Left lobe of liver (tissue), 2 donors: Measurements from ENCODE around the gene TRIM58. TPM values are rescaled to one million over a fixed set of nuclear protein-coding genes. Genes with fewer than 3 reads are reported as not detected.

ENCODE experiments used
- ATAC-seq: fragments of 200-7000 bp; cut with Tn5 transposase; one replicate; pipeline ENCODE4 v1.9.1; 2020; ENCODE audit warnings: mild to moderate bottlenecking, moderate library complexity
- DNase-seq: peaks from one replicate; pipeline ENCODE4 v3.0.0-alpha.2; 2020; ENCODE audit warnings: low spot score
- total RNA-seq: library from RNA; stranded (reverse); gene quantifications from one replicate; pipeline ENCODE4 v1.2.1, GENCODE V29; 2021
- donor health status: DM: no; HTN: no; CAD: no; lungs with moderate emphysema.
- donor health status: DM: no; HTN: yes; CAD: no.

Gene TRIM58, protein sequence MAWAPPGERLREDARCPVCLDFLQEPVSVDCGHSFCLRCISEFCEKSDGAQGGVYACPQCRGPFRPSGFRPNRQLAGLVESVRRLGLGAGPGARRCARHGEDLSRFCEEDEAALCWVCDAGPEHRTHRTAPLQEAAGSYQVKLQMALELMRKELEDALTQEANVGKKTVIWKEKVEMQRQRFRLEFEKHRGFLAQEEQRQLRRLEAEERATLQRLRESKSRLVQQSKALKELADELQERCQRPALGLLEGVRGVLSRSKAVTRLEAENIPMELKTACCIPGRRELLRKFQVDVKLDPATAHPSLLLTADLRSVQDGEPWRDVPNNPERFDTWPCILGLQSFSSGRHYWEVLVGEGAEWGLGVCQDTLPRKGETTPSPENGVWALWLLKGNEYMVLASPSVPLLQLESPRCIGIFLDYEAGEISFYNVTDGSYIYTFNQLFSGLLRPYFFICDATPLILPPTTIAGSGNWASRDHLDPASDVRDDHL
- total RNA-seq: 0.18 TPM

GRCh38 chr1:247857069-247857984, at the start of gene TRIM58:
TSS of gene TRIM58 (plus strand) at chr1:247857187. CDS start at chr1:247857247, 60 bp downstream.
- ATAC-seq (peak; percentile 19), DNase-seq (no peak)

DNA sequence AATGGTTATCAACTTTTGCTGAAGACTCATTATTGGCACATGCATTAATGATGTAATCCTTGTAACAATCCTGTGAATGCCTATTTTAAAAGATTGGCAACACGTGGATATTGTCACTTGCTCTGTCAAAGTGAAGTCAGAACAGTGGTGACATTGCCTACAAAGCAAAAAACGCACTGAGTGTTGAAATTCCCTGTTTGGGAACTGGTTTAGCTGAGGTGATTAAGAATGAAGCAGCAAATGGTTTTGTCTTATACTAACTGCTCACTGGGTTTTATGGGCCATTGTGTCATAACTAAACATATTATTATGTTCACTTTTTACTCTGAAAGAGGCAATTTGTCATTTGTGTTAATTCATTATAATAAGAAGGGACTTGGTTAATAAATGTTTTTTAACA, 44.4 kb upstream of the TRIM58 start:
- ATAC-seq (no peak), DNase-seq (no peak)

GRCh38 chr1:247822060-247822459, 34.9 kb upstream of the TRIM58 start:
- no peak for DNase-seq
- no peak for ATAC-seq

DNA sequence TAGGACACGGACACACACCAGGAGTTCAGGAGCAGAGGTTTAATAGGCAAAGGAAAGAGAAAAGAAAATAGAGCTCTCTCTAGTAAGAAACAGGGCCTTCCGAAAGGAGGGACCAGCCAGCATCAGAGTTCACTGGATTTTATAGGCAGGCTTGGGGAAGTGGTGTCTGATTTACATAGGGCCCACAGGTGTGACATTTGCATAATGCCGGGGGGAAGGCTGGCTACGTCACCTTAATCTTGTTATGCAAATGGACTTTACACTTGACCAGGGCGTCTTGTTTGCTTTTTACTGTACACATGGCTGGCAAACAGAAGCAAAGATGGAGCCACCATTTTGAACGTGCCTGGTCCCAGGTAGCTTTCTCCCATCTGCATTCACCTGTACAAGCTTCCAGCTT, 33.0 kb upstream of the TRIM58 start, which contains the start of gene OR14A16:
OR14A16 (minus strand) TSS at position 97 of the 400 bp plus-strand sequence. CDS start 8,390 bp downstream, outside the sequence.
- DNase-seq (no peak), ATAC-seq (no peak)

GRCh38 chr1:247825362-247825761, 31.6 kb upstream of the TRIM58 start:
- ATAC-seq (no peak), DNase-seq (no peak)

DNA sequence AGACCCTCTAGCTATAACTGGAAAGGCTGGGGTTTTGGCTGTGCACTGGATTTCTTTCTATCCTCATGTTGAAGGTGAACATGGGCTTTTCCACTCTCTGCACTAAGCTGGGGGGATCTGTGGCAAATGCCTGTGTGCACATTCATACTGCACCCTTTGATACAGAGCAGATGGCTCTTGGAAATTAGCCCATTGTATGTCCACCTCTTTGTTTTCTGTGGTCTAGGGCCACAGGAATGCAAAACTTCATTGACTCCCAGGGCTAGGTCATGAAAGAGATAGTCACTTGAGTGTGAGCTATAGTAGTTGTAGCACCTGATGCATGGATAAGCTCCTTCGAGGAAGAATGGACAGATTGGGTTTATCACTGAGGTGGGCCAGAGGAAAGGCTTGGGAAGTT, 27.3 kb upstream of the TRIM58 start:
- DNase-seq (no peak), ATAC-seq (no peak)

GRCh38 chr1:247833601-247834000, 23.4 kb upstream of the TRIM58 start:
- no peak for ATAC-seq
- DNase-seq: no peak

DNA sequence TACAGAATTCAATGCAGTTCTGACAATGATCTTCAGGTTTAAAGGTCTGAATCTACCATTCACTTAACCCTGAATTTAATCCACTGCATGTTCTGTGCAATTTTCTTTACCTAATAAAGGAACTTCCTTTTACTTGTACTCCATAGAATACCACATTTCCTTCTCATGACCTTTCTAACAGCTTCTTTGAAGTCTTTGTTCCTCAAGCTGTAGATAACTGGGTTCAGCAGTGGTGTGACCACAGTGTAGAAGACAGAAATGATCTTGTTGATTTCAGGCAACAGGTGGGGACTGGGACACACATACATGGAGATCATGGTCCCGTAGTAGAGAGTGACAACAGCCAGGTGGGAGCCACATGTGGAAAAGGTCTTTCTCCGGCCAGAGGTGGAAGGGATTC, 16.2 kb upstream of the TRIM58 start:
- DNase-seq (no peak), ATAC-seq (no peak)

- ATAC-seq: no peak
Measured at GRCh38 chr1:247841796-247842195, 15.2 kb upstream of the TRIM58 start, which contains the start of gene OR11L1. TSS of gene OR11L1 (minus strand) at chr1:247841896. CDS start at chr1:247841896, 0 bp downstream.

GRCh38 chr1:247843411-247843810, 13.6 kb upstream of the TRIM58 start:
- DNase-seq (no peak), ATAC-seq (no peak)

More at GRCh38 chr1:247841796-247842195, 15.2 kb upstream of the TRIM58 start, which contains the start of gene OR11L1:
- no peak for DNase-seq

DNA sequence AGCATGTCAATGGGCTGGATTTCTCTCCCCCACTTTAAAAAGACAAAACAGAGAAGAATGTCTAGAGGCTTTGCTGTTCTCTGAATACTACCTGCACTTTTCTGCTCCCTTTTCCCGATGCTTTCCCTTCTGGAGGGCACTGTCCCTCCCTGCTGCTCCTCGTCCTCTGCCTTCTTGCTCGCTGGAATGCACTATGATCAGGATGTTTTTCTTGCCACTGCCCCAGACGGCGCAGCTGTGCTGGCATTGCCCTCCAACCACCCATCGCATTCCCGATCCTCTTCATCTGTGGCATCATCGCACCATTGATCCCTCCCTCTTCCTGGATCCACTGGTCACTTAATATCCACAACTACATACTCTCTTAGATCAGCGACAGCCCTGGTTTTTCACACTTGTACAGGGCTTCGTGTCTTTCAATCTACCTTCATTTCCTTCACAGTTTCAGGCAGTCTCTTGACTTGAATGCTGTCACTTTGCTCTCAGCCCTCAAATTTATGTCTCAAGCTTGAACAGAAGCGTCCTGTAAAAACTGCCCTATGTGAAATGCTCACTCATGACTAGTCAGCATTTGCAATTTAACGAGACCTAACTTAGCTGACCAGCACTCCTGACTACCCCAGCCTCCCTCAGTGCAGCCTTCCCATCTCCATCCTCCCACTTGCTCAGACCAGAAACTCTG, 11.8 kb upstream of the TRIM58 start:
- ATAC-seq: no peak
- no peak for DNase-seq

DNA sequence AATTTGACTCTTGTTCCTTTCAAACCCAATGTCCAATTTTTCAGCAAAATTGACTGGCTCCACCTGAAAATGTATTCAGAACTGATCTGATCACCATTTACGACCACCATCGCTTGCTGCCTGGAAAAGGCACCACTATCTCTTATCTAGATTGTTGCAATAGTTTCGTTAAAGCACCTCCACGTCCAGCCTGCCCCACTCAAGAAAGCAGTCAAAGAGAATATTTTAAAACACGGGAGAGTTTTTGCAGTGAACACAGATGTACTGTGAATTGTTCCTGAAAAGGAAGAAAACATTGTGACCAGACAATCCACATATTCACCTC, 11.3 kb upstream of the TRIM58 start:
- no peak for ATAC-seq

GRCh38 chr1:247848346-247848745, 8.6 kb upstream of the TRIM58 start:
- ATAC-seq (no peak), DNase-seq (no peak)

More for the DNA sequence above, 11.3 kb upstream of the TRIM58 start:
- DNase-seq: no peak

DNA sequence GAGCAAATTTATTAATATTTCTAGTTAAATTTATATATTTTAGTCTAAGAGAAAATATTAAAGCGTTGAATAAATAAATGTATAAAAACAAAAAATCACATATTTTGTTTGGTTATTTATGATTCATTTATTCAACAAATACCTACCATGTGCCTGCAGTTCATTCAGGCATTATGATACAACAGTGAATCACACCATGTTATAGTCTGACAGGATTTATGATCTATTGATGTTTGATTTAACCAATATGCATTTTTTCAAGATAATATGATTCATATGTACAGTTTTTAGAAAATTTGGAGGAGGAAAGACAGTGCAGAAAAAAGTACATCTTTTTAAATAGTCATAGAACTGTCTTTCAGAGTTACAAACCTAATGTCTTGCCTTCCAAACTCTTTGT, 7.4 kb upstream of the TRIM58 start:
- DNase-seq: no peak

GRCh38 chr1:247854899-247855545, 2.0 kb upstream of the TRIM58 start:
- ATAC-seq (no peak), DNase-seq (no peak)

More for the DNA sequence above, 7.4 kb upstream of the TRIM58 start:
- ATAC-seq: no peak

DNA sequence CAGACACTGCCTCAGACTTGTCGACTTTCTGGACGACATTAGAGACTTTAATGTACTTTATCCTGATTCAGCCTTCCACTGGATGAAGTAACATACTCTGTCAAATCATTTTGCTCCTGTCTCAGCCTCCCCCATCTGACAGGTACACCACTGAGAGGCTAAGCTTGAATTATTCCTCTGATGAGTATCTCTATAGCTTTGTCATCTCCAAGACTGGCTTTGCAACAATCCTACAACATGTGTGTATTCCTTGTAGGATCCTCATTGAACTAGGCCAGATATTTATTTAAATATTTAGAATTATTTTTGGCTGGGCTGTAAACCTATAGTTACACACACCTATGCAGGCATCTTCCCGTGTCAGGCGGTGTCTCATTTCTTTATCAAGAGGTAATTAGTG, 1.1 kb upstream of the TRIM58 start:
- no peak for DNase-seq
- no peak for ATAC-seq

- no peak for ATAC-seq
- no peak for DNase-seq
Measured at GRCh38 chr1:247857985-247858619, 1.1 kb downstream of the TRIM58 start.

GRCh38 chr1:247862756-247863155, 5.8 kb downstream of the TRIM58 start:
- DNase-seq (no peak), ATAC-seq (no peak)

DNA sequence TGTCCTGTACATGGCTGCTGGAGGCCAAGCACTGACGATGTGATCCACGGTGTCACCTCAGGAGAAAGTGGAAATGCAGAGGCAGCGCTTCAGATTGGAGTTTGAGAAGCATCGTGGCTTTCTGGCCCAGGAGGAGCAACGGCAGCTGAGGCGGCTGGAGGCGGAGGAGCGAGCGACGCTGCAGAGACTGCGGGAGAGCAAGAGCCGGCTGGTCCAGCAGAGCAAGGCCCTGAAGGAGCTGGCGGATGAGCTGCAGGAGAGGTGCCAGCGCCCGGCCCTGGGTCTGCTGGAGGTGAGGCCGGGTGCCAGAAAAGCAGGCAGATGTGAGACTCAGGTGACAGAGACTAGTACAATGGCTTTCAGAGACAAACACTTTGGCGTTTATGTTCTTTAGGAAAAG, 7.7 kb downstream of the TRIM58 start:
- DNase-seq (no peak), ATAC-seq (no peak)

DNA sequence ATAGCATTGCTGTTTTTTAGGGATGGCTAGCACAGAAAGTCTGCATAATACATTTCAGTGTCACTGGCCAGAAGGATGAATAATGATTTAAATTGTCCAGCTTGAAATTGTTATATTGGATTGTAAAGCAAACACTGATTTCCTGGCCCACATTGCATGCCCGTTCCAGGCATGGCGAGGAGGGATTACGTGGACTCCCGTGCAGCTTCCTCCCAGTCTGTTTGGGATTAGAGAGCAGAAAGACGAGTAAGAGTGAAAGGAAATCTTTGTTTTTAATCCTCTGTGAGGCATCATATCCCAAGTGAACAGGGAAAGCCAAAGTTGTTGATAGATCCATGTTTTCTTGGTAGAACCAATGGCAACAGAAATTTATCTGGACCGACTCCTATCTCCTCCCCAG, 8.4 kb downstream of the TRIM58 start:
- no peak for DNase-seq
- ATAC-seq: no peak
